ENCODE data around the gene GPR18. TPM values are rescaled to one million over a fixed set of nuclear protein-coding genes. Genes with fewer than 3 reads are reported as not detected.

Gene GPR18
- total and polyA plus RNA-seq, 2 of the 13 experiments (the other 11 are each of a cell fraction or from before 2014, with no cell fraction given) = not detected

GRCh38 chr13:99293178-99293577 is 35.0 kb upstream of the GPR18 start:
- no peak overlapping the region for H3K9ac ChIP-seq (ENCODE audit: insufficient read depth, low read depth, low read length)
- ChIA-PET CTCF (ENCODE audit: low intra/inter-chr PET ratio, low total read pairs) (no interaction called here), POLR2A (no interaction called here)
- TF ChIP-seq ZUFSP (CRISPR knock-in tag; IDR thresholded peaks at IDR 0.05; ENCODE audit: borderline replicate concordance) (no peak), ZNF350 (CRISPR knock-in tag; IDR thresholded peaks at IDR 0.05; ENCODE audit: borderline replicate concordance, low read depth) (no peak), SUZ12 (IDR thresholded peaks at IDR 0.05; ENCODE audit: low read depth, low read length) (no peak), LCORL (IDR thresholded peaks at IDR 0.05) (no peak), LCORL (CRISPR knock-in tag; IDR thresholded peaks at IDR 0.05) (no peak), ELF3 (CRISPR knock-in tag; IDR thresholded peaks at IDR 0.05) (no peak), ZNF142 (CRISPR knock-in tag; IDR thresholded peaks at IDR 0.05) (no peak), FOSL2 (CRISPR knock-in tag; IDR thresholded peaks at IDR 0.05) (no peak), MAZ (IDR thresholded peaks at IDR 0.05; ENCODE audit: borderline replicate concordance, low read depth, low read length) (no peak), MAZ (CRISPR knock-in tag; IDR thresholded peaks at IDR 0.05; ENCODE audit: low read depth) (no peak), ZNF264 (CRISPR knock-in tag; IDR thresholded peaks at IDR 0.05) (no peak), ZNF496 (CRISPR knock-in tag; IDR thresholded peaks at IDR 0.05; ENCODE audit: insufficient replicate concordance) (no peak)
- TF ChIP-seq, protein P1, sequence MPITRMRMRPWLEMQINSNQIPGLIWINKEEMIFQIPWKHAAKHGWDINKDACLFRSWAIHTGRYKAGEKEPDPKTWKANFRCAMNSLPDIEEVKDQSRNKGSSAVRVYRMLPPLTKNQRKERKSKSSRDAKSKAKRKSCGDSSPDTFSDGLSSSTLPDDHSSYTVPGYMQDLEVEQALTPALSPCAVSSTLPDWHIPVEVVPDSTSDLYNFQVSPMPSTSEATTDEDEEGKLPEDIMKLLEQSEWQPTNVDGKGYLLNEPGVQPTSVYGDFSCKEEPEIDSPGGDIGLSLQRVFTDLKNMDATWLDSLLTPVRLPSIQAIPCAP (CRISPR knock-in tag; IDR thresholded peaks at IDR 0.05; ENCODE audit: low read depth) = no peak
- intact Hi-C loops (cut with micrococcal nuclease; ENCODE audit: unreplicated experiment) = no loop called here
- no peak overlapping the region for H2AFZ ChIP-seq (ENCODE audit: low read length)
- H3K27me3 ChIP-seq (ENCODE audit: control insufficient read depth in 1 of 2, insufficient read depth in 2 of 2, low read length in 2 of 2) = no peaks in the 10 kb centered on the region
- FAIRE-seq (no peak), DNase-seq (ENCODE audit: low spot score) (no peak), ATAC-seq (no peak)
- WGBS (ENCODE audit: low lambda C conversion rate) = 100% methylated on average over 2 of the region's 2 CpGs
- no peaks in the 10 kb centered on the region for H3K4me1 ChIP-seq (ENCODE audit: insufficient read depth, low read length)
- no peak overlapping the region for H3K27ac ChIP-seq (ENCODE audit: extremely low read length, insufficient read depth, low read length)
- no TSS peak for BruUV-seq (replicated peaks)
- no peaks in the 10 kb centered on the region for H4K20me1 ChIP-seq (ENCODE audit: insufficient read depth, low read length)
- in situ Hi-C loops (cut with HindIII; ENCODE audit: extremely low pct_ligation_motif_present, low pct_unique_long_range_greater_than_20kb) = no loop called here
- H3K79me2 ChIP-seq (ENCODE audit: insufficient read depth, low read length) = no peaks in the 10 kb centered on the region
- H3K36me3 ChIP-seq (replicated peaks in 1 of 2; ENCODE audit: control insufficient read depth in 1 of 2, insufficient read depth in 2 of 2, low read length in 2 of 2) = peaks cover 3 to 11% of the 10 kb centered on the region in 2 experiments; a peak in 3 of 5 replicates
- H3K4me2 ChIP-seq (ENCODE audit: low read depth, low read length) = no peak overlapping the region
- no peak overlapping the region for H3K4me3 ChIP-seq (replicated peaks in 1 of 3; ENCODE audit: insufficient read depth in 1 of 3, low read depth in 2 of 3, low read length in 3 of 3)
- no peaks in the 10 kb centered on the region for H3K9me3 ChIP-seq (ENCODE audit: low read length)
